CD14-positive monocyte (primary cell): ENCODE data around the gene UBE2I. TPM values are rescaled to one million over a fixed set of nuclear protein-coding genes. Genes with fewer than 3 reads are reported as not detected.

ENCODE experiments used
- DNase-seq, 3 donors: peaks; one replicate each; pipeline ENCODE4 v3.0.0-alpha.2; 2011 to 2022
- H2AFZ ChIP-seq: 2 replicates; pipeline ENCODE4 v1.6.0; 2012; ENCODE audit warnings: mild to moderate bottlenecking, low read depth, low read length, inconsistent platforms; ENCODE audit not compliant: insufficient read depth, poor library complexity, severe bottlenecking
- H3K27ac ChIP-seq, 2 donors: 1 replicate in 1 of 2; 2 replicates in 1 of 2; pipeline ENCODE4 v1.5.1; 2012 to 2013; ENCODE audit warnings: low read length in 2 of 2, control low read depth in 1 of 2, inconsistent platforms in 1 of 2, low read depth in 1 of 2, mild to moderate bottlenecking in 1 of 2
- H3K27me3 ChIP-seq, 2 donors: one replicate each; pipeline versions ENCODE4 v1.6.0 to v1.6.1; 2011 to 2013; ENCODE audit warnings: low read length in 2 of 2; ENCODE audit not compliant: control insufficient read depth in 2 of 2, insufficient read depth in 2 of 2
- H3K36me3 ChIP-seq, 2 donors: replicated peaks in 1 of 2; 1 replicate in 1 of 2; 2 replicates in 1 of 2; pipeline versions ENCODE4 v1.5.1 to v1.6.1; 2012 to 2013; ENCODE audit warnings: low read length in 2 of 2, control low read depth in 1 of 2, inconsistent platforms in 1 of 2, mild to moderate bottlenecking in 1 of 2; ENCODE audit not compliant: insufficient read depth in 2 of 2, control insufficient read depth in 1 of 2
- H3K4me1 ChIP-seq, 2 donors: 1 replicate in 1 of 2; 2 replicates in 1 of 2; pipeline versions ENCODE4 v1.5.1 to v1.6.1; 2012 to 2013; ENCODE audit warnings: low read length in 2 of 2, control low read depth in 1 of 2, inconsistent platforms in 1 of 2, mild to moderate bottlenecking in 1 of 2, moderate library complexity in 1 of 2; ENCODE audit not compliant: insufficient read depth in 2 of 2, control insufficient read depth in 1 of 2
- H3K4me2 ChIP-seq: replicated peaks from 2 replicates; pipeline ENCODE3; 2012; ENCODE audit warnings: low read length, moderate library complexity, mild to moderate bottlenecking; ENCODE audit not compliant: poor library complexity, severe bottlenecking; ENCODE audit errors: extremely low read depth
- H3K4me3 ChIP-seq, 3 experiments: fragments of 200-600 bp in 1 of 3; sonication (generic) in 1 of 3; replicated peaks in 1 of 3; 1 replicate in 2 of 3; 2 replicates in 1 of 3; pipeline ENCODE4 v1.5.1; 2011 to 2013; ENCODE audit warnings: low read length in 3 of 3, mild to moderate bottlenecking in 3 of 3, control low read depth in 2 of 3, low read depth in 2 of 3, inconsistent platforms in 1 of 3, moderate library complexity in 1 of 3
- H3K79me2 ChIP-seq: 2 replicates; pipeline ENCODE4 v1.6.0; 2012; ENCODE audit warnings: mild to moderate bottlenecking, control low read depth, inconsistent platforms, low read length, moderate library complexity; ENCODE audit not compliant: insufficient read depth
- H3K9ac ChIP-seq: 2 replicates; pipeline ENCODE4 v1.6.0; 2017; ENCODE audit warnings: low read length, mild to moderate bottlenecking; ENCODE audit not compliant: insufficient read depth, poor library complexity, severe bottlenecking
- H3K9me3 ChIP-seq, 2 donors: replicated peaks in 1 of 2; 1 replicate in 1 of 2; 2 replicates in 1 of 2; pipeline versions ENCODE4 v1.5.1 to v1.6.1; 2012 to 2013; ENCODE audit warnings: low read length in 2 of 2, control low read depth in 1 of 2; ENCODE audit not compliant: control insufficient read depth in 1 of 2, insufficient read depth in 1 of 2
- H4K20me1 ChIP-seq: 2 replicates; pipeline ENCODE4 v1.6.0; 2012; ENCODE audit warnings: mild to moderate bottlenecking, low read length, control low read depth, moderate library complexity; ENCODE audit not compliant: insufficient read depth
- H3K27ac Mint-ChIP-seq, 7 donors: one replicate each; pipeline ENCODE4 v1.8.0; 2020; ENCODE audit warnings: mild to moderate bottlenecking in 7 of 7, mixed read lengths in 7 of 7, moderate library complexity in 6 of 7, inconsistent platforms in 2 of 7
- H3K27me3 Mint-ChIP-seq, 3 donors: one replicate each; pipeline ENCODE4 v1.8.0; 2021 to 2022; ENCODE audit warnings: low read depth in 3 of 3, mild to moderate bottlenecking in 3 of 3, mixed read lengths in 3 of 3, moderate library complexity in 3 of 3, inconsistent platforms in 1 of 3
- H3K36me3 Mint-ChIP-seq, 2 donors: one replicate each; pipeline ENCODE4 v1.8.0; 2020; ENCODE audit warnings: mixed read lengths in 2 of 2, inconsistent platforms in 1 of 2, mild to moderate bottlenecking in 1 of 2
- H3K4me1 Mint-ChIP-seq: one replicate; pipeline ENCODE4 v1.8.0; 2020; ENCODE audit warnings: mild to moderate bottlenecking, mixed read lengths
- H3K4me3 Mint-ChIP-seq, 2 donors: one replicate each; pipeline ENCODE4 v1.8.0; 2020; ENCODE audit warnings: mild to moderate bottlenecking in 2 of 2, mixed read lengths in 2 of 2, moderate library complexity in 1 of 2
- H3K9me3 Mint-ChIP-seq, 7 donors: one replicate each; pipeline ENCODE4 v1.8.0; 2020 to 2022; ENCODE audit warnings: mixed read lengths in 7 of 7, mild to moderate bottlenecking in 6 of 7, moderate library complexity in 6 of 7, inconsistent platforms in 2 of 7
- CTCF ChIP-seq: fragments of 200-600 bp; IDR thresholded peaks from one replicate; pipeline ENCODE4 v1.8.0; 2022; ENCODE audit warnings: antibody characterized with exemption, mild to moderate bottlenecking
- WGBS: methylation state at CpG from one replicate; pipeline ENCODE4 v1.1.5; 2013; ENCODE audit warnings: missing lambda C conversion rate; ENCODE audit not compliant: insufficient coverage; 5-methylcytosine and 5-hydroxymethylcytosine counted together
- intact Hi-C, 2 donors: fragments of 100-400 bp; cut with micrococcal nuclease; formaldehyde crosslinking; loops; one replicate each; pipeline versions ENCODE4 v1.15.0 to v1.15.1; 2023
- polyA plus RNA-seq, 3 donors: library from polyadenylated mRNA; depleted of rRNA in 1 of 3; unstranded in 2 of 3; stranded (reverse) in 1 of 3; fragments of 300-500 nt in 2 of 3; fragments of >200 nt in 1 of 3; fragmentation: Illumina TruSeq in 2 of 3; gene quantifications; 1 replicate in 2 of 3; 2 replicates in 1 of 3; pipeline ENCODE4 v1.2.3, GENCODE V29; 2012 to 2021

The UBE2I gene
- polyA plus RNA-seq, 3 donors: 76.8 to 112 (median 88.8) TPM

GRCh38 chr16:1357906-1358566, 48.6 kb downstream of the UBE2I start:
- no peak for DNase-seq
- 91% methylated on average over 19 of the region's 19 CpGs for WGBS

More at GRCh38 chr16:1357906-1358566, 48.6 kb downstream of the UBE2I start:
- H3K9ac ChIP-seq: peak overlapping the region; percentile 21
- no peak overlapping the region for H3K4me3 ChIP-seq
- H3K36me3 Mint-ChIP-seq: peaks cover 32 to 57% of the 10 kb centered on the region in 2 donors
- H3K4me3 Mint-ChIP-seq: no peak overlapping the region
- H3K36me3 ChIP-seq: peaks cover 29 to 41% of the 10 kb centered on the region in 2 donors
- peaks cover 0 to 4% (median 0%) of the 10 kb centered on the region in 7 donors for H3K9me3 Mint-ChIP-seq
- peaks cover 100% of the 10 kb centered on the region for H4K20me1 ChIP-seq
- peaks cover 17% of the 10 kb centered on the region for H3K4me1 Mint-ChIP-seq
- peaks cover 87% of the 10 kb centered on the region for H3K79me2 ChIP-seq
- peaks cover 3 to 10% of the 10 kb centered on the region in 2 donors for H3K4me1 ChIP-seq
- intact Hi-C loops: loop anchor here in 1 of 2 donors (10.0 kb wide), 1 partner anchor 57 kb away; the partner anchor contains the start of gene UNKL
- H3K4me2 ChIP-seq: no peak overlapping the region
- no peaks in the 10 kb centered on the region for H3K27me3 Mint-ChIP-seq
- TF ChIP-seq CTCF: no peak
- H3K27me3 ChIP-seq: no peaks in the 10 kb centered on the region
- H3K27ac Mint-ChIP-seq: peak overlapping the region in 3 of 7 donors; percentile 8 to 88 (median 73)
- no peak overlapping the region for H2AFZ ChIP-seq
- H3K27ac ChIP-seq: no peak overlapping the region
- no peaks in the 10 kb centered on the region for H3K9me3 ChIP-seq
